ENCODE data around the gene ARMH3. TPM values are rescaled to one million over a fixed set of nuclear protein-coding genes. Genes with fewer than 3 reads are reported as not detected.

ARMH3 gene
- total RNA-seq, 1 donor from 2014 or later, result 34.4 TPM

DNA sequence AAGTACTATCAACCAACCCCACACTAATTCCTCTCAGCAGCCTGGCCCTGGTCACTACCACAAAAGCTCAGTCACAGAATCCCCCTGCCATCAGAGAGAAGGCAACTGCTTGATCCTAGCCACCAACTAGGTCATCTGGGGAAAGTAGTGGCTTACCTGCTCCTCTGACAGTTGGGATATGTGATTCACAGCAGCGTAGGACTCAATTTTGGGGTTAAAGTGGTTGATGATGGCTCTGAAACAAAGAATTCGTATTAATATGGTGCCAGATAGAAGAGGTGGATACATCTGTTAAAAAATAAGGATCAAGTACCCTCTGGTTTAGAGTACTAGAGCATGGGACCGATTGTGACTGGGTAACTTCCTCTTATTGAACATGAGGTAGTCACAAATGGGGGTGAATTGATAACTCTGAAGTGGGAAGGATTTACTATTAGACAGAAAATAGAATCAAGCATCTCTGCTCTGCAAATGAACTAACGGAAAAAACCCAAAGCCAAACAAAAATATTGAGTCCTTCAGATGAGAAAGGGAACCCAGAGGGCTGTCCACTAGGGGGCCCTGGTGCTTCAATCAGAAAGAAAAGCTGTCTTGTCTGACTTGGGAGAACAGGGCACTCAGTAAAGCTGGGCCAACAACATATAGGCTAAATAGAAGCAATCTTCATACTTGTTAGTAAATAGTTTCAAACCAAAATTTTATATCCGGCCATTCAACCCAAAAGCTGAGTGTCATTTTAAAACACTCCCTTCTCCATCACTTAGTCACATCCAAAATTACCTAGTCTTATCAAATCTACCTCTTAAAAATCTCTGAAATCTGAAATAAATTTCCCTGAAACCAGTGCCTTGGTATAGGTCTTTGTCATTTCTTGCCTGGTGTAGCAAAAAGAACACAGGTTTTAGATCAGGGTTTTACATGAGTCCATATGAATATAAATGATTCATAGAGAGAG is 166.4 kb downstream of the ARMH3 start:
- no peaks in the 10 kb centered on the region for H3K27me3 Mint-ChIP-seq
- no peak overlapping the region for H3K4me3 Mint-ChIP-seq (ENCODE audit: low read depth)
- H3K4me1 Mint-ChIP-seq (ENCODE audit: low read depth), result no peaks in the 10 kb centered on the region
- peak; percentile 56 for DNase-seq (ENCODE audit: low spot score, unreplicated experiment)
- TF ChIP-seq, protein P1, sequence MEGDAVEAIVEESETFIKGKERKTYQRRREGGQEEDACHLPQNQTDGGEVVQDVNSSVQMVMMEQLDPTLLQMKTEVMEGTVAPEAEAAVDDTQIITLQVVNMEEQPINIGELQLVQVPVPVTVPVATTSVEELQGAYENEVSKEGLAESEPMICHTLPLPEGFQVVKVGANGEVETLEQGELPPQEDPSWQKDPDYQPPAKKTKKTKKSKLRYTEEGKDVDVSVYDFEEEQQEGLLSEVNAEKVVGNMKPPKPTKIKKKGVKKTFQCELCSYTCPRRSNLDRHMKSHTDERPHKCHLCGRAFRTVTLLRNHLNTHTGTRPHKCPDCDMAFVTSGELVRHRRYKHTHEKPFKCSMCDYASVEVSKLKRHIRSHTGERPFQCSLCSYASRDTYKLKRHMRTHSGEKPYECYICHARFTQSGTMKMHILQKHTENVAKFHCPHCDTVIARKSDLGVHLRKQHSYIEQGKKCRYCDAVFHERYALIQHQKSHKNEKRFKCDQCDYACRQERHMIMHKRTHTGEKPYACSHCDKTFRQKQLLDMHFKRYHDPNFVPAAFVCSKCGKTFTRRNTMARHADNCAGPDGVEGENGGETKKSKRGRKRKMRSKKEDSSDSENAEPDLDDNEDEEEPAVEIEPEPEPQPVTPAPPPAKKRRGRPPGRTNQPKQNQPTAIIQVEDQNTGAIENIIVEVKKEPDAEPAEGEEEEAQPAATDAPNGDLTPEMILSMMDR (IDR thresholded peaks at IDR 0.05; ENCODE audit: unreplicated experiment), result peak; percentile 88
- no peak overlapping the region for H3K27ac Mint-ChIP-seq
- H3K9me3 Mint-ChIP-seq (ENCODE audit: low read depth), result no peaks in the 10 kb centered on the region
- peaks cover 3% of the 10 kb centered on the region for H3K36me3 Mint-ChIP-seq (ENCODE audit: insufficient read depth)

DNA sequence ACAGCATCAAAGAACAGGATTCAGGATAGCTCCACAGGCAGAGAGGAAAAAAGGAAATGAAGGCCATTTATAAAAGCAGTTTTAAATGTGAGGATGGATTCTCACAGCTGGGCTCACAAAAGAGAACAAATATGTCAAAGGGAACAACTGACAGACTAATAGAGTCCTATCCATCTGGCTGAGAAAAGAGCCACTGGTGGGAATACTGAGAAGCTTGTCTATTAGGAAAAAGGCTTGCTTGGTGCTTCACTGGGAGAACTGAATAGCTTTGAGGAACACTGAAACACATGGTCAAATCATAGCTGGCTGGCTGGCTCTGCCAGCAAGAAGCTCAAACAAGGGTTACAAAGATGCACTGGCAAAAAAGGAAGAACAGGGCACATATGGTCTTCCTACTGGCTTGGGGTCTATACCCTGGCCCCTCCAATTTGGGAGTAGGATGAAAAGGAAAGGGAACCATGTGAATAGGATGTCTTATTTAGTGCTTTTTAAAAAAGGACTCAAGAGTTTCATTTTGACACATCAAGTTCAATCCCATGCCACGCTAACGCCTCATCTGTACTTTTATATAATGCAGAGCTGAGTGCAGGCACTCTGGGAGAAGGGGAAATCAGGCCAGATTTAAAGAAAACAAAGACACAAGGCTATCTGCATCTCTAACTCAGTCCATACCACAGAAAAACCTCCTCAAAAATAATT is 167.6 kb downstream of the ARMH3 start:
- H3K27me3 Mint-ChIP-seq, result no peaks in the 10 kb centered on the region
- no peak overlapping the region for H3K4me3 Mint-ChIP-seq (ENCODE audit: low read depth)
- TF ChIP-seq, protein P1 (IDR thresholded peaks at IDR 0.05; ENCODE audit: unreplicated experiment), result no peak
- no peak overlapping the region for H3K27ac Mint-ChIP-seq
- H3K36me3 Mint-ChIP-seq (ENCODE audit: insufficient read depth), result peaks cover 3% of the 10 kb centered on the region
- H3K9me3 Mint-ChIP-seq (ENCODE audit: low read depth), result no peaks in the 10 kb centered on the region
- DNase-seq (ENCODE audit: low spot score, unreplicated experiment), result no peak
- H3K4me1 Mint-ChIP-seq (ENCODE audit: low read depth), result no peaks in the 10 kb centered on the region

DNA sequence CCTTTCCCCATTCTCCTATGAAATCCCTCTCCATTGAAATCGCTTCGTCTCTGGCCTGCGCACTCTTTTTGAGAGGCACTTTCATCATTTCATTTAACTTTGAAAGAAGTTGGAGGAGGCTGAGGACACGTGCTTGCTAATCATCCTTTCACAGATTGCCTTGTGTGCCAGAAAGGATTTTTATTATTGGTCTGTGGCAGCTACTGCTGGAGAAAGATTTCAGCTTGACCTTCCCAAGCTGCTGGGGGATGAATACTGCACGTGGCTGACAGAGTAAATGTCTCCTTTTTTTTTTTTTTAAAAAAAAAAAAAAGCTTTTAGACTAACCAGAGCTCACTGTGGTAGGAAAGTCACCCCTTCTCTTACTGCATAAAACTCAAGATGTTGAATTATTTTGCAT is 168.2 kb downstream of the ARMH3 start:
- no peak for DNase-seq (ENCODE audit: low spot score, unreplicated experiment)
- no peaks in the 10 kb centered on the region for H3K27me3 Mint-ChIP-seq
- H3K36me3 Mint-ChIP-seq (ENCODE audit: insufficient read depth), result peaks cover 3% of the 10 kb centered on the region
- H3K4me1 Mint-ChIP-seq (ENCODE audit: low read depth), result no peaks in the 10 kb centered on the region
- H3K9me3 Mint-ChIP-seq (ENCODE audit: low read depth), result no peaks in the 10 kb centered on the region
- TF ChIP-seq, protein P1 (IDR thresholded peaks at IDR 0.05; ENCODE audit: unreplicated experiment), result no peak
- H3K27ac Mint-ChIP-seq, result no peak overlapping the region
- no peak overlapping the region for H3K4me3 Mint-ChIP-seq (ENCODE audit: low read depth)

DNA sequence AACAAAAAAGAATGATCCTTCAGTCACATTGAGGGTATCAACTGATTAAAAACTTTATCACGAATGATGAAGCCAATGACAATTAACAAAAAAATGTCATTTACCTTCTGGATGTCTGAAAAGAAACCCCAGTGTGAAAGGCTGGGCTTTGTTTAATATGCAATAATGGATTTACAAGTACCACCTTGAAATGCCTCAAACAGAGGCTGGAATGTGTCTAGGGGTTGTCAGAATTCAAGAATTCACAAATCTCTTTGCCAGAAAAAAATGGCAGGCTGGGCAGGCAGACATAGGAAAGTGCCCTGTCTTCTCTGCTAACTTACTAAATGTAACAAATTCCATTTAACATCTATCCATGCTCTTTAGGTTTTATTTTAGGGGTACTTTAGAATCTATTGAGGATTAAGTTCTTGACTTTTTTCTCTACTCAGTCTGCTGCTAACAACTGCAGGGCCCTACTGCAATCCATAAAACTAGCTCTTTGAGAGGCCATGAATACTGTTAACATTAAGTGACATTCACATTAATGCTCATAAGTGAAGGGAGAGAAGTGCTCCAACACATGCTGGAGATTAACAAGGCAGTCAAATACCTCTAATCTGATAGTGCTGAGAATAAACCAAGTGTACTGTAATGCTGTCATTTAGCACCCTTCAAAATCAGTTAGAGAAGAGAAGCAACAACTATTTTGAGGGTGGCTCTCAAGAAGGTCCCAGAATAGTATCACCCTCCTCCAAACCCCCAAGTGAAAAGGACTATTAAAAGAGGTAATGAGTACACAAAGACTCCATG is 169.3 kb downstream of the ARMH3 start:
- no peaks in the 10 kb centered on the region for H3K4me1 Mint-ChIP-seq (ENCODE audit: low read depth)
- DNase-seq (ENCODE audit: low spot score, unreplicated experiment), result no peak
- no peak overlapping the region for H3K4me3 Mint-ChIP-seq (ENCODE audit: low read depth)
- no peak overlapping the region for H3K27ac Mint-ChIP-seq
- H3K27me3 Mint-ChIP-seq, result no peaks in the 10 kb centered on the region
- H3K36me3 Mint-ChIP-seq (ENCODE audit: insufficient read depth), result peaks cover 3% of the 10 kb centered on the region
- H3K9me3 Mint-ChIP-seq (ENCODE audit: low read depth), result no peaks in the 10 kb centered on the region
- TF ChIP-seq, protein P1 (IDR thresholded peaks at IDR 0.05; ENCODE audit: unreplicated experiment), result no peak

Data from progenitor cell of endocrine pancreas (in vitro differentiated cells).